ENCODE measurements around the gene DNAJC19. TPM values are rescaled to one million over a fixed set of nuclear protein-coding genes. Genes with fewer than 3 reads are reported as not detected.

DNAJC19 gene
- total RNA-seq, 1 donor from 2014 or later: 37.6 TPM

GRCh38 chr3:180979961-180980360, 9.6 kb downstream of the DNAJC19 start:
- no peaks in the 10 kb centered on the region for H3K4me1 Mint-ChIP-seq (ENCODE audit: unreplicated experiment)
- H3K4me3 Mint-ChIP-seq (ENCODE audit: unreplicated experiment): no peak overlapping the region
- no peak overlapping the region for H3K27ac Mint-ChIP-seq (ENCODE audit: unreplicated experiment)
- no peaks in the 10 kb centered on the region for H3K9me3 Mint-ChIP-seq (ENCODE audit: unreplicated experiment)
- H3K36me3 Mint-ChIP-seq (ENCODE audit: unreplicated experiment): peaks cover 33% of the 10 kb centered on the region
- H3K27me3 Mint-ChIP-seq (ENCODE audit: unreplicated experiment): no peaks in the 10 kb centered on the region
- no peak for TF ChIP-seq CTCF (IDR thresholded peaks at IDR 0.05)
- DNase-seq (ENCODE audit: extremely low spot score, unreplicated experiment): no peak

- H3K4me3 Mint-ChIP-seq (ENCODE audit: unreplicated experiment): no peak overlapping the region
- no peak overlapping the region for H3K27ac Mint-ChIP-seq (ENCODE audit: unreplicated experiment)
- DNase-seq (ENCODE audit: extremely low spot score, unreplicated experiment): no peak
- no peaks in the 10 kb centered on the region for H3K27me3 Mint-ChIP-seq (ENCODE audit: unreplicated experiment)
- no peaks in the 10 kb centered on the region for H3K4me1 Mint-ChIP-seq (ENCODE audit: unreplicated experiment)
- TF ChIP-seq CTCF (IDR thresholded peaks at IDR 0.05): no peak
- peaks cover 33% of the 10 kb centered on the region for H3K36me3 Mint-ChIP-seq (ENCODE audit: unreplicated experiment)
- no peaks in the 10 kb centered on the region for H3K9me3 Mint-ChIP-seq (ENCODE audit: unreplicated experiment)
These were observed 12.0 kb downstream of the DNAJC19 start for GRCh38 chr3:180977498-180977897.

- H3K27me3 Mint-ChIP-seq (ENCODE audit: unreplicated experiment): no peaks in the 10 kb centered on the region
- H3K4me1 Mint-ChIP-seq (ENCODE audit: unreplicated experiment): no peaks in the 10 kb centered on the region
- no peaks in the 10 kb centered on the region for H3K9me3 Mint-ChIP-seq (ENCODE audit: unreplicated experiment)
- H3K27ac Mint-ChIP-seq (ENCODE audit: unreplicated experiment): no peak overlapping the region
- no peak overlapping the region for H3K4me3 Mint-ChIP-seq (ENCODE audit: unreplicated experiment)
- peaks cover 37% of the 10 kb centered on the region for H3K36me3 Mint-ChIP-seq (ENCODE audit: unreplicated experiment)
- TF ChIP-seq CTCF (IDR thresholded peaks at IDR 0.05): no peak
- no peak for DNase-seq (ENCODE audit: extremely low spot score, unreplicated experiment)
These were observed 15.2 kb downstream of the DNAJC19 start for GRCh38 chr3:180974286-180974685.

GRCh38 chr3:180973543-180973942, 16.0 kb downstream of the DNAJC19 start:
- Mint-ChIP-seq H3K36me3 (ENCODE audit: unreplicated experiment) (peaks cover 40% of the 10 kb centered on the region), H3K27me3 (ENCODE audit: unreplicated experiment) (no peaks in the 10 kb centered on the region), H3K27ac (ENCODE audit: unreplicated experiment) (no peak overlapping the region), H3K9me3 (ENCODE audit: unreplicated experiment) (no peaks in the 10 kb centered on the region), H3K4me1 (ENCODE audit: unreplicated experiment) (no peaks in the 10 kb centered on the region), H3K4me3 (ENCODE audit: unreplicated experiment) (no peak overlapping the region)
- DNase-seq (ENCODE audit: extremely low spot score, unreplicated experiment): no peak
- no peak for TF ChIP-seq CTCF (IDR thresholded peaks at IDR 0.05)

GRCh38 chr3:180970931-180971330, 18.6 kb downstream of the DNAJC19 start:
- Mint-ChIP-seq H3K4me1 (ENCODE audit: unreplicated experiment) (no peaks in the 10 kb centered on the region), H3K36me3 (ENCODE audit: unreplicated experiment) (peaks cover 44% of the 10 kb centered on the region), H3K27ac (ENCODE audit: unreplicated experiment) (no peak overlapping the region), H3K4me3 (ENCODE audit: unreplicated experiment) (no peak overlapping the region), H3K27me3 (ENCODE audit: unreplicated experiment) (no peaks in the 10 kb centered on the region), H3K9me3 (ENCODE audit: unreplicated experiment) (no peaks in the 10 kb centered on the region)
- no peak for DNase-seq (ENCODE audit: extremely low spot score, unreplicated experiment)
- no peak for TF ChIP-seq CTCF (IDR thresholded peaks at IDR 0.05)

All from osteocyte (in vitro differentiated cells).